Right forelimb (tissue), 1 donor: ENCODE measurements around the gene NOSIP.
"Not testable (repeated sequence)": the region's sequence is repeated elsewhere in the genome, so short reads cannot be mapped to it uniquely, and the experiment has no call there.

ENCODE experiments used
- DNase-seq: peaks from one replicate; pipeline ENCODE4 v3.0.0-alpha.2; 2018

The NOSIP gene, protein sequence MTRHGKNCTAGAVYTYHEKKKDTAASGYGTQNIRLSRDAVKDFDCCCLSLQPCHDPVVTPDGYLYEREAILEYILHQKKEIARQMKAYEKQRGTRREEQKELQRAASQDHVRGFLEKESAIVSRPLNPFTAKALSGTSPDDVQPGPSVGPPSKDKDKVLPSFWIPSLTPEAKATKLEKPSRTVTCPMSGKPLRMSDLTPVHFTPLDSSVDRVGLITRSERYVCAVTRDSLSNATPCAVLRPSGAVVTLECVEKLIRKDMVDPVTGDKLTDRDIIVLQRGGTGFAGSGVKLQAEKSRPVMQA

DNA sequence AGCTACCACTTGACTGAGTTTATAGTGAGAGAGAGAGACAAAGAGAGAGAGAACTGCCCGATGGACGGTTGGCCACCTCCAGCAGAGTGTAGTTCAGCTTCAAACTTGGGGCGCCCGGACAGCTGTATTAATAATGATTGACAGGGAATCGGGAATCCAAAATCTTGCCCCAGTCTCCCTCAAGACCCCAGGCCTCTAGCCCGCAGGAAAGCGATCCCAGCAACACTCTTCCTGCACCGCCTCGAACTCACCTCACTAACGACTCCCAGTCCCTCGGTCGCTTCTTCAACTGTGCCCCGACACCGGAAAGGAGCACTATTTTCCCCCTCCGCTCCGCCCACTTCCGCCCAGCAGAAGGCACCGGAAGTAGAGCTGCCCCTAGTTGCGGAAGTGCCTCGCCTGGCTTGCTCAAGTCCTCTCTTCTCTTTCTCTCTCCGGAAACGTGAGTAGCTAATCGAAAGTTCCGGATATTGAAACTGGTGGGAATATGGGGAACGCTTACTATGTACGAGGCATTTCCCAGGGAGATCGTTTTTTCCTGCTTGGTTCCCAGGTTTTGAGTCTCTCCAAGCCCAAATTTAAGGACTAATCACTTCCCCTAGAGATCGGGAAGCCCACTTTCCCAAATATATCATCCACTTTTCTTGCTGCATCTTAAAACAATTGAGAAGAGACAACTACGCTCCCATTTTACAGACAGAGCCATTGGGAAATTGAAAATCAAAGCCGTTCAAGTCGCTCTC lies at the start of gene NOSIP:
Gene NOSIP (minus strand): TSS at position 293 of the 743 bp plus-strand sequence. CDS start 19,865 bp downstream, outside the sequence.
- peak; percentile 97 for DNase-seq

DNA sequence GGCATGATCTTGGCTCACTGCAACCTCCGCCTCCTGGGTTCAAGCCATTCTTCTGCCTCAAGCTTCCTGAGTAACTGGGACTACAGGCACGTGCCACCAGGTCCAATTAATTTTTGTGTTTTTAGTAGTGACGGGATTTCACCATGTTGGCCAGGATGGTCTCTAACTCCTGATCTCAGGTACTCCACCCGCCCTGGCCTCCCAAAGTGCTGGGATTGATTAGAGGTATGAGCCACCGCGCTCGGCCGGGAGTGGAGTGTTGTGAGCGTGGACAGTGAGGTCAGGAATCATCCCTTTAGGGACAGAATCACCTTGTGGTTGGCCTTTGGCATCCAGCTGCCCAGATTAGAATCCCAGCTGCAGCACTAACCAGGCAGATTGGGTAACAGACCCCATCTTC lies 49.3 kb upstream of the NOSIP start:
- no peak for DNase-seq

DNA sequence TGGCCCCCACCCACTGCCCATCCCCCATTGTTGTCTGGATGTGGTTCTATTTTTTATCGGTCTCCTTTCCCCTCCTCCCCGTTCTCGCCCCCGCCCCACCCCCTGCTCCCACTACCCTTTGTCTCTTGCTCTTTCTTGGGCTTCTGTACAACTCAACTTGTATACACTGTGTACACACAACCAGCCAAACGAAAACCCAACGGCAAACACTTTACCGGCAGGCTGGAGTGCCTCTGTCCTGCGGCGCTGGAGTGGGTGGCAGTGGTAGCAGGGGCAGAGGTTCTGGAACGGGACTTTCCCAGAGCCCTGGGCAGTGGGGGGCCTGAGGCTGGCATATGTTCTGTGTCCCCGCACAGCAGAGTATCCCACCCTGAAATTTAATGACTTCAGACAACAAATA lies 45.9 kb upstream of the NOSIP start:
- DNase-seq: no peak

DNA sequence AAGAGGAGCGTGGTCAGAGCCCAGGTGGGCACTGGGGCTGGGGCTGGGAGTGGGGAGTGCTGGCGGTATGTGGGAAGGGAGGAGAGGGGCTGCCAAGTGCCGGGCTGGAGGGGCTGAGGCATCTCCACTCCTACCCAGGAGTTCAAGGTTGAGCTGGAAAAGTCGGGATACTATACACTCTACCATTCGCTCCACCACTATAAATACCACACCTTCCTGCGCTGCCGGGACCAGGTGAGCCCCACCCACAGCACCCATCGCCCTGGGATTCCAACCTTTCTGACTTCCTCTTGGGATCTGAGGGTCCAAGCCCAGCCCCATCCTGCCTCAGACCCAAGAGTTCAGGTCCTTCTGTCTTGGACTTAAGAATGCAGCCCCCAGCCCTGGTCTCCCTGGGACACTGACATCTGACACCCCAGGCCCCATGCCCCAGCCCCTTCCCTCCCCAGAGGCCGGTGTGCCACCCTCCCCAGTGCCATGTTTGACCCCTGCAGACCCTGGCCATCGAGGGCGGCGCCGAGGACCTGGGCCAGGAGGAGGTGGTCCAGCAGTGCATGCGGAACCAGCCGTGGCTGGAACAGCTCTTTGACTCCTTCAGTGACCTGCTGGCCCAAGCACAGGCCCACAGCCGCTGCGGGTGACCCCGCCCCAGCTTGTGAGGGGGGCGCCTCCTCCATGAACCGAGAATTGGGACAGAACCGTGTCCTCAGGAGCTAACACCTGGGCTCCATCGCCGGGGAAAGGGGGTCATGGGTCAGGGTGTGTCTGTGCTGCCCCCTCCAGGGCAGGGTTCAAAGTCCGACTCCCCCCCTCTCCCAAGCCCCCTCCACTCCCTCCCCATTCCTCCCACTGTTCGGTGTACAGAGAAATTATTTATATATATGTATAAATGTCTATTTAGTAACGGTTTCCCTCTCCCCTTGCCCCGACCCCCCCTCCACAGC lies 44.9 kb upstream of the NOSIP start:
- no peak for DNase-seq

DNA sequence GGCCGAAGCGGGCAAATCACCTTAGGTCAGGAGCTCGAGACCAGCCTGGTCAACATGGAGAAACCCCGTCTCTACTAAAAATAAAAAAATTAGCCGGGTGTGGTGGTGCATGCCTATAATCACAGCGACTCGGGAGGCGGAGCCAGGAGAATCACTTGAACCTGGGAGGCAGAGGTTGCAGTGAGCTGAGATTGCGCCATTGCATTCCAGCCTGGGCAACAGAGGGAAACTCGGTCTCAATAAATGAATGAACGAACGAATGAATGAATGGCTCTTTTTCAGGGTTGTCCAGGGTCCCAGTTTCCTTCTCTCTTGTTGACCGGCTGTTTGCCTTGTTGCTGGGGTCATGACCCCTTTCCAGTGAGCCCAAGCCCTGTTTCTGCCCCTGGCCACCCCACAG lies 37.5 kb upstream of the NOSIP start:
- not testable (repeated sequence) for DNase-seq

DNA sequence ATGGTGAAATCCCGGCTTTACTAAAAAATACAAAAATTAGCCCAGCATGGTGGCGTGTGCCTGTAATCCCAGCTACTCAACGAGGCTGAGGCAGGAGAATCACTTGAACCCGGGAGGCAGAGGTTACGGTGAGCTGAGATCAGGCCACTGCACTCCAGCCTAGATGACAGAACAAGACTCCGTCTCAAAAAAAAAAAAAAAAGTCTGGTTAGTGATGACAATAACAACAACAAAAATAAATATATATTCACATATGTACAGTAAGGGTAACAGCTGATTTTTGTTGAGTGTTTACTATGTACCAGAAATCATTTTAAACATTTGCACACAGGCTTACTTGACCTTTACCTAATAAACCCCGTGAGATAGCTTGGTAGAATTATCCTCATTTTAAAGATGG lies 36.6 kb upstream of the NOSIP start:
- DNase-seq: no peak

DNA sequence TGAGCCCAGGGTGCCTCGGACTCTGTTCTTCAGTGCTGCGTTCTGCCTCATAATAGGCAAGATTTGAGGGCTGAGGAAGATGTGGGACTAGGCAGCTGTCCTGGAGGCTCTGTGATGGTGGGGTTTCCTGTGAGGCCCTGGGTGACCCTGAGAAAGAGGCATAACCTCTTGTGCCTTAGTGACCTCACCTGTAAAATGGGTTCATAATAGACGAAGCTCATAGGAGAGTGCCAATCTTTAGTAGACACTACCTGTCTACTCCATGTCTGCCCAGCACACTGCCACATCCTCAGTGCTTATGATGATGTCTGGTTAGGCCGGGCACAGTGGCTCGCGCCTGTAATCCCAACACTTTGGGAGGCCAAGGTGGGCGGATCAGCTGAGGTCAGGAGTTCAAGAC lies 36.2 kb upstream of the NOSIP start:
- DNase-seq: no peak

DNA sequence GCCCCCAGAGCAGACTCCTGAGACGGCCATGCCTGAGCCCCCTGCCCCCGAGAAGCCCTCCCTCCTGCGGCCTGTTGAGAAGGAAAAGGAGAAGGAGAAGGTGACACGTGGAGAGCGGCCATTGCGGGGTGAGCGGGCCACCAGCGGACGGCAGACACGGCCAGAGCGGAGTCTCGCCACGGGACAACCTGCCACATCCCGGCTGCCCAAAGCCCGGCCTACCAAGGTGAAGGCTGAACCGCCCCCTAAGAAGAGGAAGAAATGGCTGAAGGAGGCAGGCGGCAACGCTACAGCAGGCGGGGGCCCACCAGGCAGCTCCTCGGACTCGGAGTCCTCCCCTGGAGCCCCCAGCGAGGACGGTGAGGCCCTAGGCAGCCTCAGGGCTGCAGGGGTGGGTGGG lies 35.5 kb upstream of the NOSIP start:
- no peak for DNase-seq

DNA sequence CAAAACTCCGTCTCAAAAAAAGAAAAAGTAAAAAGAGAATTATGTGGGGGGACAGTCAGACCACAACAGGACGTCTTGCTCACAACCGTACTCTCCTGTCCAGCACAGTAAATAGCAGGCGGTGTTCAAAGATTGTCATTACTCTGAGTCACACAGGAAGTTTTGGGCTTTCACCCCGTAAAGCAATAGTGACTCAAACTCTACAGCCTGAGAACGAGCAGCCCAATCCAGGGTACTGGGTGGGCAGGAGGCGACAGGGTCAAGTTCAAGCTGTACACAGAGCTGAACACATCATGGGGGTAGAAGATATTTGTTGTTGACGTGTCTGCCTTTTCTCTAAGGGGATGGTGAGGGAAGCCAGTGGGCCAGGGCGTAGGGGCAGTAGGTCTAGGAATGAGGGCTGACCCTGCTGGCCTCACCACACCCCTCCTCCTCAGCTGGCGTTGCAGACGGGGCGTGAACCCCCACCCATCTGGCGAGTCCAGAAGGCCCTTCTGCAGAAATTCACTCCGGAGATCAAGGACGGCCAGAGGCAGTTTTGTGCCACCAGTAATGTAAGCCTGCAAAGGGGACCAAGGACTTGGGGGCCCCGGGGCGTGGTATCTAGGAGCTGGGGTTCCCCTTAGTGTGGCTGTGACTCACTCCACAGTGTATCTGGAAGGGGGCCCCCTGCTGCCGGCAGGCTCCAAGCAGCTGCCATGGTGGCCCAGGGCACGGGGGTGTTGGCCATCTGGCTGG lies 33.9 kb upstream of the NOSIP start:
- DNase-seq: no peak

DNA sequence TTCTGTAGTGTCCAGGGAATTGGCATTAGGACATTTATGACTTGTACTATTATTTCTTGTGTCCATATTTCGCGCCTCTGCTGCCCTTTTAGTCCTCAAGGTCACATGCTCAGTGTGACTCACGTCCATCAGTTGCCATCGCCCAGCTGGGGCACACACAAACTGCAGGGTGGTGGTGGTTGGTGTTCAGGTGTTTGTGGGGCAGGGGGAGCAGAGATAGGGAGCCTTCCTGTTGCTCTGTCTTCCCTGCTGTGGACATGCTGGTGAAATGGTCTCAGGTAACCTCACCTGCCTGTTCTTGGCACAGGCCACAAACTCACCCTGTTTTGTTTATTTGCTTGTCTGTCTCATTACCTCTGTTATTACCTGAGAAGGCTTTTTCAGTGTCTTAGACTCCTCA lies 33.0 kb upstream of the NOSIP start:
- DNase-seq: no peak

DNA sequence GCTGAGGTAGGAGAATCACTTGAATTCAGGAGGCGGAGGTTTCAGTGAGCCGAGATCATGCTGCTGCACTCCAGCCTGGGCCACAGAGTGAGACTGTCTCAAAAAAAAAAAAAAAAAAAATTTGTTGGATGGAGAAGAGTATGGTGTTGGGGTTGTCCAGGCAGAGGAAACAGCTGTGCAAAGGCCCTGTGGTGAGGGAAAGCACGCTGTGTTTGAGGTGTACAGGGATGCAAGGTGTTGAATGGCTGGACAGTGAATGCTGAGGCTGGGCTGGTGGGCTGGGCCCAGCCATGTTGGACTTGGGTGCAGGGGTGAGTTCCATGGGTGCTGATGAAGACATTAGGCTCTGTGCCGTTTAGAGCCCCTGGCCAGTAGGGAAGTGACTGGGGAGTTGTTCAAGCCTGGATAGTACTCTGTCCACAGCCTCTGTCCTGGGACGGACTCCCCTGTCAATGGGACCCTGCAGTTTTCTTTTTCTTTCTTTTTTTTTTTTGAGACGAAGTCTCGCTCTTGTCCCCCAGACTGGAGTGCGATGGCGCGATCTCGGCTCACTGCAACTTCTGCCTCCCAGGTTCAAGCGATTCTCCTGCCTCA lies 29.2 kb upstream of the NOSIP start:
- no peak for DNase-seq

DNA sequence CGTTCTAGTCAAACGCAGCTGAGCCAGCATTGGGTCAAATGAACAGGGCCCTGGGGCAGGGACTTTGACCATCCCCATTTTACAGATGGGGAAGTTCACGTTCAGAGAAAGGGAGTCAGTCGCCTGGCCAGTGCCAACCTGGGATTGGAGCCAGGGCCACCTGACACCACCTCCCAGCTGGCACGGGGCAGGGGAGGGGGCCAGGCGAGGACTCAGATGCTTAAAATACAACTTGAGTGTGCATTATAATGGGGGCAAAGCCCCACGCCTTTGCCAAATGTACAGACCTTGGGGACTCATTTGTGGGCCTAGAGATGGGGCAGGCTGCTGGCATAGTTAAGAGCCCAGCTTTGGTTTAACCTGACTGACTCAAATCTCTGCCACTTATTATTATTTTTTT lies 25.2 kb upstream of the NOSIP start:
- DNase-seq: no peak

DNA sequence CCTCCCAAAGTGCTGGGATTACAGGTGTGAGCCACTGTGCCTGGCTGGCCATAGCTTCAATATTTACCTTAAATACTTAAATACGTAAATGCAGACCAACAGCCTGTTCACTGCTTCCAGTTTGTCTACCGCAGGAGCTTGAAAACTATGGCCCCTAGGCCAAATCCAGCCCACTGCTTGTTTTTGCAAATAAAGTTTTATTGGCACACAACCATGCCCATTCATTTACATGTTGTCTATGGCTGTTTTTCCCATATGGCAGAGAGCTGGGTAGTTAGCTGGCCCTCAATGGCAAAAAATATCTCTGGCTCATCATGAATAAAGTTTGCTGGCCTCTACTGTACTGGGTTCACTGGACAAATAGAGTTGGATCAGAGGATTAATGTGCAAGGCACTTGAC lies 22.4 kb upstream of the NOSIP start:
- DNase-seq: no peak

DNA sequence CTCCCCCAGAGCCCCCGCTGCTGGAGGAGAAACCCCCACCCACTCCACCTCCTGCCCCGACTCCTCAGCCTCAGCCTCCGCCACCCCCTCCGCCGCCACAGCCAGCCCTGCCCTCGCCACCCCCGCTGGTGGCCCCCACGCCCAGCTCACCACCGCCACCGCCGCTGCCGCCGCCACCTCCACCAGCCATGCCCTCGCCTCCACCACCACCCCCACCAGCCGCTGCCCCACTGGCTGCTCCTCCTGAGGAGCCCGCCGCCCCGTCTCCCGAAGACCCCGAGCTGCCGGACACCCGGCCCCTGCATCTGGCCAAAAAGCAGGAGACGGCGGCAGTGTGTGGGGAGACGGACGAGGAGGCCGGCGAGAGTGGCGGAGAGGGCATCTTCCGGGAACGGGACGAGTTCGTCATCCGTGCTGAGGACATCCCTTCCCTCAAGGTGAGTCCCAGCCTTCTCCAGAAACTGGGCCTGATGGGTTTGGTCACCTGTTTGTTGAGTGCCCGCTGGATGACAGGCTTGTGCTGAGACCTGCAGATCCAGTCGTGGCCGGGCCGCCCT lies 21.2 kb upstream of the NOSIP start:
- no peak for DNase-seq

DNA sequence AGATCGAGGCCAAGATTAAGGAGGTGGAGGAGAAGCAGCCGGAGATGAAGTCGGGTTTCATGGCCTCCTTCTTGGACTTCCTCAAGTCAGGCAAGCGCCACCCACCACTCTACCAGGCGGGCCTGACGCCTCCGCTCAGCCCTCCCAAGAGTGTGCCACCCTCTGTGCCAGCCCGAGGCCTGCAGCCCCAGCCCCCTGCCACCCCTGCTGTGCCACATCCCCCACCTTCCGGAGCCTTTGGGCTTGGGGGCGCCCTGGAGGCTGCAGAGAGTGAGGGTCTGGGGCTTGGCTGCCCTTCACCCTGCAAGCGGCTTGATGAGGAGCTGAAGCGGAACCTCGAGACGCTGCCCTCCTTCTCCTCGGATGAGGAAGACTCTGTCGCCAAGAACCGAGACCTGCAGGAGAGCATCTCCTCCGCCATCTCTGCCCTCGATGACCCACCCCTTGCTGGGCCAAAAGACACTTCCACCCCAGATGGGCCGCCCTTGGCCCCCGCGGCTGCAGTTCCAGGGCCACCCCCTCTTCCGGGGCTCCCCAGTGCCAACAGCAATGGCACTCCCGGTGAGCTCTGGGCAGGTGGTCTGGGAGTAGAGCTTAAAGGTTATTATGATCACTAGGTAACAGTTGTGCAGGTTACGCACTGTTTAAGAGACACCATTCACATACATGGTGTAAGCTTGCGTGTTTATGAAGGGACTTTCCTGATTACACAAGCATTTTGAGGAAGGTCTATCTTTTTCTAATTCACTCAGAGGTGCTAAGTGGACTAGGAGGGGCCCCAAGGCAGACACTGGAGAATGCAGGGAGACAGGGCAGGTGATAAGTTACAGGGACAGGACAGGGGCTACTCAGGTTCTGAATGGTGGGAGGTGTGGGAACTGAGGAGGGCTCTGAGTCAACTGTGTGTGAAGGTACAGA lies 19.3 kb upstream of the NOSIP start:
- DNase-seq: no peak

DNA sequence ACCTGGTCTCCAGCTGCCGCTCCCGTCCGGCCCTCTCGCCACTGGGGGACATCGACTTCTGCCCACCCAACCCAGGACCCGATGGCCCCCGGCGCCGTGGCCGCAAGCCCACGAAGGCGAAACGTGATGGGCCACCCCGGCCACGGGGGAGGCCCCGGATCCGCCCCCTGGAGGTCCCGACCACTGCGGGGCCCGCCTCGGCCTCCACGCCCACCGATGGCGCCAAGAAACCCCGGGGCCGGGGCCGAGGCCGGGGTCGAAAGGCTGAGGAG lies 17.3 kb upstream of the NOSIP start:
- DNase-seq: no peak

DNA sequence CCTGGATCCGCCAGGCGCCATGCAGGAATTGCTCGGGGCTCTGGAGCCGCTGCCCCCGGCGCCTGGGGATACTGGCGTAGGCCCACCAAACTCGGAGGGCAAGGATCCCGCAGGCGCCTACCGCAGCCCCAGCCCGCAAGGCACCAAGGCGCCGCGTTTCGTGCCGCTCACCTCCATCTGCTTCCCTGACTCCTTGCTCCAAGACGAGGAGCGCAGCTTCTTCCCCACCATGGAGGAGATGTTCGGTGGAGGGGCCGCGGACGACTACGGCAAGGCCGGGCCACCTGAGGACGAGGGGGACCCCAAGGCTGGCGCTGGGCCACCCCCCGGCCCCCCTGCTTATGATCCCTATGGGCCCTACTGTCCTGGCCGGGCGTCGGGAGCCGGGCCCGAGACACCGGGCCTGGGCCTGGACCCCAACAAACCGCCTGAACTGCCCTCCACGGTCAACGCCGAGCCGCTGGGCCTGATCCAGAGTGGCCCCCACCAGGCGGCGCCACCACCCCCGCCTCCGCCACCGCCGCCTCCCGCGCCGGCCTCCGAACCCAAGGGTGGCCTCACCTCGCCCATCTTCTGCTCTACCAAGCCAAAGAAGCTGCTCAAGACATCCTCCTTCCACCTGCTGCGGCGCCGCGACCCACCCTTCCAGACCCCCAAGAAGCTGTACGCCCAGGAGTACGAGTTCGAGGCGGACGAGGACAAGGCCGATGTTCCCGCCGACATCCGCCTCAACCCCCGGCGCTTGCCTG lies 16.8 kb upstream of the NOSIP start:
- DNase-seq: no peak

DNA sequence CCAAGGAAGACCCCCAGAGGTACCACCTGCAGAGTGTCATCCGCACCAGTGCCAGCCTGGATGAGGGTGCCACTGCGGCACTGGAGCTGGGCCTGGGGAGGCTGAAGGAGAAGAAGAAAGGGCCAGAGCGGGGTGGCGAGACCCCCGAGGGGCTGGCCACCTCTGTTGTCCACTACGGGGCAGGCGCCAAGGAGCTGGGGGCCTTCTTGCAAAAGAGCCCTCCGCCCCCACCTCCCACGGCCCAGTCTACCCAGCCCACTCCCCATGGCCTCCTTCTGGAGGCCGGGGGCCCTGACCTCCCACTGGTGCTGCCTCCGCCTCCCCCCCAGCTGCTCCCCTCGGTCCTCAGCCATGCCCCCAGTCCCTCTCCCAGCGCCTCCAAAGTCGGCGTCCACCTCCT lies 16.1 kb upstream of the NOSIP start:
- no peak for DNase-seq

DNA sequence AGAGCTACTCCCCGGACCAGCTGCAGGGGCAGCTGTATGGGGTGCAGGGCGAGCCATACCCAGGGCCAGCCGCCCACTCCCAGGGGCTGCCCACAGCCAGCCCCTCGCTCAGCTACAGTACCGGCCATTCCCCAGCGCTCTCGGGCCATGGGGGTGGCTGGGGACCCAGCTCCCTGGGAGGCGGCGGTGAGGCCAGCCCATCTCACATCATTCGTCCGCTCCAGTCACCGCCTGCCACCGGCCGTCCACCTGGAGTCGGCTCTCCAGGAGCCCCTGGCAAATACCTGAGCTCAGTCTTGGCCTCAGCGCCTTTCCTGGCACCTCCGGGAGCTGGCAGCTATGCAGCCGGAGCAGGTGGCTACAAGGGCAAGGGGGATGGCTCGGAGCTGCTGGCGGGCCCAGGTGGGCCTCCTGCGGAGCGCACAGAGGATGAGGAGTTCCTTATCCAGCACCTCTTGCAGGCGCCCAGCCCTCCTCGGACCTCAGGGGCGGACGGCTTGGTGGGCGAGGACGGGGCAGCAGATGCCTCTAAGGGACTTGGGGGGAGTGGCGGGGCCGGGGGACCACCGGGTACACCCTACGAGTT lies 15.6 kb upstream of the NOSIP start:
- DNase-seq: no peak
